Suprapubic skin (tissue), 4 donors: ENCODE data around the gene SLC15A1. TPM values are rescaled to one million over a fixed set of nuclear protein-coding genes. Genes with fewer than 3 reads are reported as not detected.

Experiments used
- DNase-seq, 2 donors: peaks; one replicate each; pipeline ENCODE4 v3.0.0-alpha.2; 2019; ENCODE audit warnings: low spot score in 2 of 2
- H3K27ac ChIP-seq: fragments of 200-600 bp; sonication (generic); one replicate; pipeline ENCODE4 v1.5.1; 2019
- H3K27me3 ChIP-seq: fragments of 200-600 bp; sonication (generic); one replicate; pipeline ENCODE4 v1.5.1; 2019
- H3K36me3 ChIP-seq: fragments of 200-600 bp; sonication (generic); one replicate; pipeline ENCODE4 v1.5.1; 2019
- H3K4me1 ChIP-seq: fragments of 200-600 bp; sonication (generic); one replicate; pipeline ENCODE4 v1.5.1; 2019
- H3K4me3 ChIP-seq: fragments of 200-600 bp; sonication (generic); one replicate; pipeline ENCODE4 v1.5.1; 2019; ENCODE audit warnings: mild to moderate bottlenecking
- H3K9me3 ChIP-seq: fragments of 200-600 bp; sonication (generic); one replicate; pipeline ENCODE4 v1.5.1; 2019
- CTCF ChIP-seq, 2 donors: fragments of 200-600 bp in 1 of 2; fragments of 450-650 bp in 1 of 2; sonication (generic) in 1 of 2; IDR thresholded peaks; one replicate each; pipeline ENCODE4 v1.5.1; 2016 to 2019; ENCODE audit warnings: antibody characterized with exemption in 2 of 2, mild to moderate bottlenecking in 1 of 2, moderate library complexity in 1 of 2
- EP300 ChIP-seq: sonication (generic); formaldehyde crosslinking; IDR thresholded peaks from one replicate; pipeline ENCODE4 v1.6.1; 2017; ENCODE audit warnings: antibody characterized with exemption
- POLR2A ChIP-seq, 2 donors: fragments of 450-650 bp; IDR thresholded peaks; one replicate each; pipeline ENCODE4 v1.6.1; 2017; ENCODE audit warnings: antibody characterized with exemption in 2 of 2, mild to moderate bottlenecking in 2 of 2, moderate library complexity in 2 of 2
- POLR2AphosphoS5 ChIP-seq, 3 donors: sonication (generic); formaldehyde crosslinking; IDR thresholded peaks; one replicate each; pipeline ENCODE4 v1.6.1; 2017; ENCODE audit warnings: antibody characterized with exemption in 3 of 3
- WGBS: methylation state at CpG from one replicate; pipeline ENCODE4 v1.1.5; 2018; 5-methylcytosine and 5-hydroxymethylcytosine counted together
- total RNA-seq, 4 donors: library from RNA; depleted of rRNA; stranded (reverse); fragments of >200 nt; gene quantifications; one replicate each; pipeline ENCODE4 v1.1.0, GENCODE V29; 2016

SLC15A1 gene
- total RNA-seq, 4 donors from 2014 or later: 34.1 to 64.3 (median 62.4) TPM

GRCh38 chr13:98690348-98691022, 62.0 kb downstream of the SLC15A1 start:
- H3K27me3 ChIP-seq: no peaks in the 10 kb centered on the region
- no peaks in the 10 kb centered on the region for H3K36me3 ChIP-seq
- 75% methylated on average over 15 of the region's 15 CpGs for WGBS
- no peaks in the 10 kb centered on the region for H3K4me1 ChIP-seq
- H3K9me3 ChIP-seq: no peaks in the 10 kb centered on the region
- no peak for TF ChIP-seq POLR2A (IDR thresholded peaks at IDR 0.05)
- TF ChIP-seq EP300: no peak
- TF ChIP-seq POLR2AphosphoS5 (IDR thresholded peaks at IDR 0.05): no peak
- no peak for TF ChIP-seq CTCF (IDR thresholded peaks at IDR 0.05)
- no peak overlapping the region for H3K4me3 ChIP-seq
- H3K27ac ChIP-seq: no peak overlapping the region
- DNase-seq: no peak

GRCh38 chr13:98689347-98689968, 63.0 kb downstream of the SLC15A1 start:
- Histone ChIP-seq H3K4me1 (no peaks in the 10 kb centered on the region), H3K9me3 (no peaks in the 10 kb centered on the region), H3K4me3 (no peak overlapping the region), H3K27ac (no peak overlapping the region), H3K36me3 (no peaks in the 10 kb centered on the region), H3K27me3 (no peaks in the 10 kb centered on the region)
- 96% methylated on average over 4 of the region's 6 CpGs for WGBS
- no peak for DNase-seq
- TF ChIP-seq EP300 (no peak), POLR2AphosphoS5 (IDR thresholded peaks at IDR 0.05) (no peak), CTCF (IDR thresholded peaks at IDR 0.05) (no peak), POLR2A (IDR thresholded peaks at IDR 0.05) (no peak)

GRCh38 chr13:98688373-98688772, 64.1 kb downstream of the SLC15A1 start:
- Histone ChIP-seq H3K4me3 (no peak overlapping the region), H3K27me3 (no peaks in the 10 kb centered on the region), H3K4me1 (no peaks in the 10 kb centered on the region), H3K27ac (no peak overlapping the region), H3K9me3 (no peaks in the 10 kb centered on the region), H3K36me3 (no peaks in the 10 kb centered on the region)
- DNase-seq: no peak
- WGBS: 35% methylated on average over 2 of the region's 2 CpGs
- TF ChIP-seq EP300 (no peak), POLR2AphosphoS5 (IDR thresholded peaks at IDR 0.05) (no peak), CTCF (IDR thresholded peaks at IDR 0.05) (no peak), POLR2A (IDR thresholded peaks at IDR 0.05) (no peak)

GRCh38 chr13:98687319-98687718, 65.2 kb downstream of the SLC15A1 start:
- Histone ChIP-seq H3K9me3 (no peaks in the 10 kb centered on the region), H3K27ac (no peak overlapping the region), H3K36me3 (no peaks in the 10 kb centered on the region), H3K4me3 (no peak overlapping the region), H3K4me1 (no peaks in the 10 kb centered on the region), H3K27me3 (no peaks in the 10 kb centered on the region)
- DNase-seq: no peak
- 89% methylated on average over 5 of the region's 5 CpGs for WGBS
- TF ChIP-seq POLR2A (IDR thresholded peaks at IDR 0.05) (no peak), POLR2AphosphoS5 (IDR thresholded peaks at IDR 0.05) (no peak), EP300 (no peak), CTCF (IDR thresholded peaks at IDR 0.05) (no peak)

GRCh38 chr13:98686270-98686669, 66.2 kb downstream of the SLC15A1 start:
- Histone ChIP-seq H3K9me3 (no peaks in the 10 kb centered on the region), H3K27me3 (no peaks in the 10 kb centered on the region), H3K4me1 (no peaks in the 10 kb centered on the region), H3K4me3 (no peak overlapping the region), H3K27ac (no peak overlapping the region), H3K36me3 (no peaks in the 10 kb centered on the region)
- no peak for TF ChIP-seq CTCF (IDR thresholded peaks at IDR 0.05)
- no peak for TF ChIP-seq POLR2AphosphoS5 (IDR thresholded peaks at IDR 0.05)
- no peak for TF ChIP-seq EP300
- TF ChIP-seq POLR2A (IDR thresholded peaks at IDR 0.05): no peak
- 93% methylated on average over 9 of the region's 9 CpGs for WGBS
- DNase-seq: no peak
